RWPE2 (cell line): ENCODE results near the gene HNRNPDL.

Source experiments
- ATAC-seq: fragments of 200-7000 bp; cut with Tn5 transposase; 3 replicates; pipeline ENCODE4 v1.9.1; 2021; ENCODE audit warnings: low read depth
- DNase-seq: peaks from one replicate; pipeline ENCODE4 v3.0.0-alpha.2; 2020; ENCODE audit warnings: low spot score
- H3K27ac ChIP-seq: fragments of 450-650 bp; 2 replicates; pipeline ENCODE4 v1.5.1; 2017; ENCODE audit warnings: mild to moderate bottlenecking; ENCODE audit not compliant: poor library complexity, severe bottlenecking
- H3K27me3 ChIP-seq: fragments of 250-450 bp; sonication (Bioruptor Pico); 2 replicates; pipeline ENCODE4 v1.5.1; 2021; ENCODE audit warnings: mild to moderate bottlenecking, moderate library complexity; ENCODE audit not compliant: insufficient read depth, poor library complexity, severe bottlenecking
- H3K36me3 ChIP-seq: fragments of 250-450 bp; sonication (Bioruptor Pico); 2 replicates; pipeline ENCODE4 v1.5.1; 2020; ENCODE audit warnings: low read depth, mild to moderate bottlenecking, moderate library complexity
- H3K4me1 ChIP-seq: fragments of 250-450 bp; sonication (Bioruptor Pico); 2 replicates; pipeline ENCODE4 v1.5.1; 2021; ENCODE audit warnings: mild to moderate bottlenecking, moderate library complexity; ENCODE audit not compliant: insufficient read depth, poor library complexity, severe bottlenecking
- H3K4me3 ChIP-seq: fragments of 250-450 bp; sonication (Bioruptor Pico); 2 replicates; pipeline ENCODE4 v1.5.1; 2021; ENCODE audit warnings: mild to moderate bottlenecking, moderate library complexity; ENCODE audit not compliant: severe bottlenecking
- H3K9me3 ChIP-seq: fragments of 250-450 bp; sonication (Bioruptor Pico); 2 replicates; pipeline ENCODE4 v1.5.1; 2021; ENCODE audit warnings: mild to moderate bottlenecking, moderate library complexity; ENCODE audit not compliant: severe bottlenecking
- TF ChIP-seq, protein P1 (sequence below): fragments of 450-650 bp; IDR thresholded peaks from one replicate; pipeline ENCODE4 v1.5.1; 2017; ENCODE audit warnings: mild to moderate bottlenecking, moderate library complexity; ENCODE audit not compliant: poor library complexity, severe bottlenecking

The HNRNPDL gene

GRCh38 chr4:82469791-82470345 is 39.6 kb upstream of the HNRNPDL start:
- no peak overlapping the region for H3K4me3 ChIP-seq
- no peaks in the 10 kb centered on the region for H3K36me3 ChIP-seq
- no peak overlapping the region for H3K27ac ChIP-seq
- peak; percentile 35; the same call in 2 of the 3 replicates for ATAC-seq
- no peaks in the 10 kb centered on the region for H3K9me3 ChIP-seq
- no peaks in the 10 kb centered on the region for H3K27me3 ChIP-seq
- TF ChIP-seq, protein P1, sequence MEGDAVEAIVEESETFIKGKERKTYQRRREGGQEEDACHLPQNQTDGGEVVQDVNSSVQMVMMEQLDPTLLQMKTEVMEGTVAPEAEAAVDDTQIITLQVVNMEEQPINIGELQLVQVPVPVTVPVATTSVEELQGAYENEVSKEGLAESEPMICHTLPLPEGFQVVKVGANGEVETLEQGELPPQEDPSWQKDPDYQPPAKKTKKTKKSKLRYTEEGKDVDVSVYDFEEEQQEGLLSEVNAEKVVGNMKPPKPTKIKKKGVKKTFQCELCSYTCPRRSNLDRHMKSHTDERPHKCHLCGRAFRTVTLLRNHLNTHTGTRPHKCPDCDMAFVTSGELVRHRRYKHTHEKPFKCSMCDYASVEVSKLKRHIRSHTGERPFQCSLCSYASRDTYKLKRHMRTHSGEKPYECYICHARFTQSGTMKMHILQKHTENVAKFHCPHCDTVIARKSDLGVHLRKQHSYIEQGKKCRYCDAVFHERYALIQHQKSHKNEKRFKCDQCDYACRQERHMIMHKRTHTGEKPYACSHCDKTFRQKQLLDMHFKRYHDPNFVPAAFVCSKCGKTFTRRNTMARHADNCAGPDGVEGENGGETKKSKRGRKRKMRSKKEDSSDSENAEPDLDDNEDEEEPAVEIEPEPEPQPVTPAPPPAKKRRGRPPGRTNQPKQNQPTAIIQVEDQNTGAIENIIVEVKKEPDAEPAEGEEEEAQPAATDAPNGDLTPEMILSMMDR = no peak
- no peaks in the 10 kb centered on the region for H3K4me1 ChIP-seq
- DNase-seq = no peak

DNA sequence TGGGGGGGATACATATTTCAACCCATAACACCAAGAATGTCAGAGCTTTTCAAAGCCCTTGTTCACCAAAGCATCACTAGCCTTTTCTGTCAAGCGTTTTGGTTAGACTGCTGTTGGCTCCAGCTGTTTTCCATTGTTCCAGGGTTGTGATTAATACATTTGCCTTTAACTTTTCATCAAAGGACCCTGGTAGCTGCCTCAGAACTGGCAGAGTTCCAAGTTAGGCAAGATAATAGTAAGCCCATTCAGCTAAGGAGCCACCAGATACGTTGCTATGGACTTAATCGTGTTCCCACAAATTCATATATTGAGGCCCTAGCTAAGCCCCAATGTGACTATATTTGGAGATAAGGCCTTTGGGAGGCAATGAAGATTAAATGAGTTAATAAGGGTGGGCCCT is 37.2 kb upstream of the HNRNPDL start:
- Histone ChIP-seq H3K9me3 (no peaks in the 10 kb centered on the region), H3K4me3 (no peak overlapping the region), H3K27ac (no peak overlapping the region), H3K27me3 (no peaks in the 10 kb centered on the region), H3K36me3 (peaks cover 10% of the 10 kb centered on the region; the same call in 1 of the 2 replicates), H3K4me1 (no peaks in the 10 kb centered on the region)
- TF ChIP-seq, protein P1 = no peak
- ATAC-seq = no peak
- no peak for DNase-seq

- Histone ChIP-seq H3K36me3 (peaks cover 38% of the 10 kb centered on the region), H3K27me3 (no peaks in the 10 kb centered on the region), H3K4me1 (no peaks in the 10 kb centered on the region), H3K27ac (no peak overlapping the region), H3K9me3 (no peaks in the 10 kb centered on the region), H3K4me3 (no peak overlapping the region)
- no peak for ATAC-seq
- TF ChIP-seq, protein P1 = no peak
- no peak for DNase-seq
Measured at GRCh38 chr4:82463221-82463620, 33.0 kb upstream of the HNRNPDL start.

DNA sequence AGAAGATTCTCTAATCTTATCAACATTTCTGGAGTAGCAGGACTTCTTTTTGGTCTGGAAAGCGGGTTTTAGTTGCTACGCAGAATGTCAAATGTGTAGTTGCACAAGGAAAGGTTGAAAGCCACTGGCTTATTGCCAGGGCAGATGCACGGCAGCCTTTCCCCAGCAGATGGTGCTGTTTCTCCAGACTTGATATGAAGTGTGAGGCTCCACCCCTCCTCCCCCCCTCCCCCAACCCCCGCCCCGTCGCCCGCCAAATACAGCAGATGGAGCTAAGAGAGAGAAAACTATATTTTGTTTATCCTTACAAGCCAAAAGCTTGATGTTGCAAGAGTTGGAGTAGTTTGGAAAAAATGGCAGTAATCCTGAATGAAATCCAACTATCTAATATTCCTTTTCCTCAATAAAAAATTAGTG is 32.2 kb upstream of the HNRNPDL start:
- H3K4me1 ChIP-seq = no peaks in the 10 kb centered on the region
- TF ChIP-seq, protein P1 = peak; percentile 94
- DNase-seq (no peak), ATAC-seq (peak; percentile 68)
- H3K27me3 ChIP-seq = no peaks in the 10 kb centered on the region
- H3K9me3 ChIP-seq = no peaks in the 10 kb centered on the region
- no peak overlapping the region for H3K27ac ChIP-seq
- no peak overlapping the region for H3K4me3 ChIP-seq
- peaks cover 46% of the 10 kb centered on the region for H3K36me3 ChIP-seq

DNA sequence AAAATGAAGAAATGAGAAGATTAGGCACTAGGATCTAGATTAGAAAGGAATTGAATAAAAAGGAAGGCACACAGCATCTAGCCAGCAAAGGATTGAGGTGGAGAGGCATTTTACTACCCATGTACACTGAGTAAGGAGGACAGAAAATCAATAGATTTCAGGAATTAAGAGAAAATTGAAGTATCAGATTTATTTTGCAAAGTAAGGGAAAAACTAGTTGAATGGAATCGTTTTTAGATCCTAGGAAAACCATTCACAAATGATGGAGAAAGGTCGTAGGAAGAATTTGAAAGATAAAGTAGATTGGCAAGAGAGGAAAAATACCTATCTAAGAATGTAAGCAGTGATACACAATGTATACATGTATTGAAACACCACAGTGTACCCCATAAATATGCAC is 31.4 kb upstream of the HNRNPDL start:
- TF ChIP-seq, protein P1 = no peak
- ATAC-seq (no peak), DNase-seq (no peak)
- H3K27me3 ChIP-seq = no peaks in the 10 kb centered on the region
- no peaks in the 10 kb centered on the region for H3K4me1 ChIP-seq
- H3K36me3 ChIP-seq = peaks cover 52% of the 10 kb centered on the region
- no peaks in the 10 kb centered on the region for H3K9me3 ChIP-seq
- H3K27ac ChIP-seq = no peak overlapping the region
- no peak overlapping the region for H3K4me3 ChIP-seq
